CD4-positive, CD25-positive, alpha-beta regulatory T cell (primary cell): Measurements from ENCODE around the gene ASTL. TPM values are rescaled to one million over a fixed set of nuclear protein-coding genes. Genes with fewer than 3 reads are reported as not detected.
"Not testable (repeated sequence)": the region's sequence is repeated elsewhere in the genome, so short reads cannot be mapped to it uniquely, and the experiment has no call there.

Experiments
- ATAC-seq, 2 donors: fragments of 150-1000 bp; cut with Tn5 transposase; one replicate each; pipeline ENCODE4 v1.10.0; 2021; ENCODE audit warnings: low read depth in 2 of 2, moderate number of reproducible peaks in 2 of 2, moderate library complexity in 1 of 2
- DNase-seq, 3 donors: peaks; one replicate each; pipeline versions ENCODE4 v3.0.0 to v3.0.0-alpha.2; 2012 to 2022; ENCODE audit warnings: mixed read lengths in 1 of 3
- H3K27ac ChIP-seq: one replicate; pipeline ENCODE4 v1.7.0; 2013; ENCODE audit warnings: mild to moderate bottlenecking, low read length; ENCODE audit not compliant: insufficient read depth, poor library complexity, severe bottlenecking
- H3K27me3 ChIP-seq: one replicate; pipeline ENCODE4 v1.7.0; 2013; ENCODE audit warnings: low read length; ENCODE audit not compliant: control insufficient read depth, insufficient read depth
- H3K36me3 ChIP-seq: one replicate; pipeline ENCODE4 v1.7.0; 2013; ENCODE audit warnings: mild to moderate bottlenecking, low read length, moderate library complexity; ENCODE audit not compliant: control insufficient read depth, insufficient read depth
- H3K4me1 ChIP-seq: 2 replicates; pipeline ENCODE4 v1.7.0; 2013; ENCODE audit warnings: mild to moderate bottlenecking, low read length; ENCODE audit not compliant: insufficient read depth, control insufficient read depth, poor library complexity, severe bottlenecking
- H3K4me3 ChIP-seq: one replicate; pipeline ENCODE4 v1.7.0; 2013; ENCODE audit warnings: low read depth, mild to moderate bottlenecking, low read length, moderate library complexity
- H3K9me3 ChIP-seq, 2 experiments: 1 replicate in 1 of 2; 2 replicates in 1 of 2; pipeline ENCODE4 v1.7.0; 2013; ENCODE audit warnings: low read length in 2 of 2, mild to moderate bottlenecking in 1 of 2, moderate library complexity in 1 of 2; ENCODE audit not compliant: control insufficient read depth in 2 of 2
- H3K27ac Mint-ChIP-seq, 3 donors: one replicate each; pipeline ENCODE4 v1.8.0; 2020 to 2022; ENCODE audit warnings: mild to moderate bottlenecking in 3 of 3, mixed read lengths in 3 of 3, moderate library complexity in 2 of 3
- H3K27me3 Mint-ChIP-seq: one replicate; pipeline ENCODE4 v1.8.0; 2022; ENCODE audit warnings: mild to moderate bottlenecking, mixed read lengths
- H3K36me3 Mint-ChIP-seq: one replicate; pipeline ENCODE4 v1.8.0; 2020; ENCODE audit warnings: mixed read lengths
- H3K4me1 Mint-ChIP-seq, 4 donors: one replicate each; pipeline ENCODE4 v1.8.0; 2020 to 2022; ENCODE audit warnings: mixed read lengths in 4 of 4, mild to moderate bottlenecking in 1 of 4
- H3K4me3 Mint-ChIP-seq, 4 donors: one replicate each; pipeline ENCODE4 v1.8.0; 2020 to 2022; ENCODE audit warnings: mild to moderate bottlenecking in 4 of 4, mixed read lengths in 4 of 4, moderate library complexity in 3 of 4
- H3K9me3 Mint-ChIP-seq, 7 donors: one replicate each; pipeline ENCODE4 v1.8.0; 2020 to 2022; ENCODE audit warnings: mixed read lengths in 7 of 7, mild to moderate bottlenecking in 3 of 7, moderate library complexity in 2 of 7
- polyA plus RNA-seq, 4 donors: library from polyadenylated mRNA; unstranded; fragments of 300-500 nt; fragmentation: Illumina TruSeq; gene quantifications; one replicate each; pipeline ENCODE4 v1.2.3, GENCODE V29; 2021
- total RNA-seq: library from RNA; stranded (reverse); gene quantifications from one replicate; pipeline ENCODE4 v1.2.3, GENCODE V29; 2022

Gene ASTL
- total and polyA plus RNA-seq, 5 donors from 2014 or later, result 0.23 to 9.7 (median 0.39) TPM; not detected in 2

DNA sequence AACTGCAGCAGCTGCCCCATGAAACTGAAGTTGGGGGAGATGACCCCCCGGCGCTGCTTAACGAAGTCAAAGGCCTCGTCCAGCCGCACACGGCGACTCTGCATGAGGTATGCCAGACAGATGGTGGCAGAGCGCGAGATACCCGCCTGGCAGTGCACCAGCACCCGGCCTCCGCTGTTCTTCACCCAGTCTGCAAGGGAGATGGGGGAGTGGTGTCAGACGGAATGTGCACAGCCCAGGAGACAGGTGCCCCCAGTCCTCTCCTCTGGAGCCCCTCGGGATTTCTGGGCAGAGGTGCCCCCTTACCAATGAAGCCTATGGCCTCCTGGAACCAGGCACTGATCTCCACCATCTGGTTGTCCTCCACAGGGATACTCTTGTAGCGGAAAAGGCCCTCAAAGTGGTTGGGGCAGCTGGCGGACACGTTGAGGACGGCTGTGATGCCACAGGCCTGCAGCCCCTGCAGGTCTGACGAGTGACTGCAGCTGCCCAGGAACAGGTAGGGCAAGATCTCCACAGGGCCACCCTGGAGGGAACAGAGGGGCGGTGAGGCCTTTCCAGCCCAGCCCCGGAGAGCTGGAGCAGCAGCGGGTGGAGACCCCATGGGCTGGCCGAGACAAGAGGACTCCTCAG is 5.7 kb upstream of the ASTL start:
- Histone ChIP-seq H3K4me1 (peaks cover 66% of the 10 kb centered on the region), H3K36me3 (peaks cover 7% of the 10 kb centered on the region), H3K4me3 (peak overlapping the region; percentile 82), H3K9me3 (no peaks in the 10 kb centered on the region), H3K27ac (peak overlapping the region; percentile 100), H3K27me3 (no peaks in the 10 kb centered on the region)
- Mint-ChIP-seq H3K4me3 (peak overlapping the region; percentile 94 to 98 (median 96)), H3K36me3 (peaks cover 5% of the 10 kb centered on the region), H3K27me3 (peaks cover 14% of the 10 kb centered on the region), H3K9me3 (peaks cover 0 to 2% (median 0%) of the 10 kb centered on the region in 7 donors), H3K27ac (peak overlapping the region; percentile 91 to 98 (median 96)), H3K4me1 (peaks cover 17 to 71% (median 36%) of the 10 kb centered on the region in 4 donors)
- no peak for ATAC-seq
- peak in 2 of 3 donors; percentile 64 to 66 for DNase-seq

- H3K4me1 ChIP-seq, result peaks cover 67% of the 10 kb centered on the region
- H3K36me3 ChIP-seq, result peaks cover 7% of the 10 kb centered on the region
- peaks cover 5% of the 10 kb centered on the region for H3K36me3 Mint-ChIP-seq
These were observed 5.0 kb upstream of the ASTL start for GRCh38 chr2:96143231-96143847.

DNA sequence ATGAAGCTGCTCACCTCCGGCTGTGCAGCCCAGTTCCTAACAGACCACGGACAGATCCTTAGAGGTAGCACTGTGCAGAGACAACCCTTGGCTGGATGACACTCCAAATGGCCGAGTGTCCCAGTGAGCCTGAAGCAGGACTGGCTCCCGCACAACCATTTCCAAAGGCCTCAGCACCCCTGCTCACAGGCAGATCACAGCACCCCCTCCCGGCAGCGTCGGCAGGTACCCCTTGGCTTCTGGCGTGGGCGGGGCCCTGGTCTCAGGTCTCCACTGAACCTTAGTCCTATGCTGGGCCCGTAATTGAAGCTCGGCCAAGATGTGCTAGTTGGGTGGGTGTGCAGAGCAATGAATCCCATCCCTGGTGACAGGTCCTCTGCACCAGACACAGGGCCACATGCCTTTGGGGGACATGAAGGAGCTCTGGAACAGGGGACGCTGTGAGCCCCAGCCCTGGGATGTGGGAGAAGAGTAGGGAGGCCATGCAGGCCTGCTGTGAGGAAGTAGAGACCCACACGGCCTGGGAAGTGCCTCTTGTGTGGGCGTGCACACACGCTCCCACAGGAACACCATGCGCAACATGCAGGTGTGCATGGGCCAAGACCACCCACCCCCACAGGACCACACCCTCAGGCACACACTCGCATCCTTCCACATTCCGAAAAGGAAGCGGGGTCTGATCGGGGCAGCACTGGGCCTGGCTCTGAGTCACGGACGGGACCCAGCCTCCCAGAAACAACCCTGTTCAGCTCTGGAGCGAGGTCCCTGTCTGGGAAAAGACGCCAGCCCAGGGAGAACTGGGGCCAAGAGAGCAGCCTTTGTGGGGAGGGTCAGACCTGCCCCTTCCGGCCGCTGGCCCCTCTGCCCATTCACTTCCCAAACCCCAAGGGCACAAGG is 4.2 kb upstream of the ASTL start:
- Histone ChIP-seq H3K27me3 (no peaks in the 10 kb centered on the region), H3K27ac (peak overlapping the region; percentile 100), H3K36me3 (peaks cover 7% of the 10 kb centered on the region), H3K4me1 (peaks cover 58% of the 10 kb centered on the region), H3K9me3 (no peaks in the 10 kb centered on the region), H3K4me3 (peak overlapping the region; percentile 82)
- peaks cover 5% of the 10 kb centered on the region for H3K36me3 Mint-ChIP-seq
- peaks cover 13% of the 10 kb centered on the region for H3K27me3 Mint-ChIP-seq
- ATAC-seq, result no peak
- H3K4me1 Mint-ChIP-seq, result peaks cover 13 to 63% (median 29%) of the 10 kb centered on the region in 4 donors
- DNase-seq, result peak; percentile 61 to 81 (median 73)
- peak overlapping the region; percentile 94 to 98 (median 96) for H3K4me3 Mint-ChIP-seq
- peaks cover 0 to 2% (median 0%) of the 10 kb centered on the region in 7 donors for H3K9me3 Mint-ChIP-seq
- H3K27ac Mint-ChIP-seq, result peak overlapping the region; percentile 69 to 96 (median 94)

More at GRCh38 chr2:96143231-96143847, 5.0 kb upstream of the ASTL start:
- ATAC-seq (no peak), DNase-seq (peak in 1 of 3 donors; percentile 31)
- H3K27ac Mint-ChIP-seq, result peak overlapping the region; percentile 48 to 98 (median 96)
- Histone ChIP-seq H3K27me3 (no peaks in the 10 kb centered on the region), H3K27ac (peak overlapping the region; percentile 100), H3K9me3 (no peaks in the 10 kb centered on the region), H3K4me3 (peak overlapping the region; percentile 82)
- peak overlapping the region; percentile 94 to 98 (median 96) for H3K4me3 Mint-ChIP-seq
- peaks cover 16 to 70% (median 35%) of the 10 kb centered on the region in 4 donors for H3K4me1 Mint-ChIP-seq
- H3K9me3 Mint-ChIP-seq, result peaks cover 0 to 2% (median 0%) of the 10 kb centered on the region in 7 donors
- H3K27me3 Mint-ChIP-seq, result peaks cover 16% of the 10 kb centered on the region

- H3K9me3 Mint-ChIP-seq, H3K36me3 ChIP-seq, ATAC-seq, H3K9me3 ChIP-seq, H3K4me3 ChIP-seq, H3K27me3 ChIP-seq, DNase-seq, H3K36me3 Mint-ChIP-seq: not testable (repeated sequence)
- Histone ChIP-seq H3K4me1 (peaks cover 50% of the 10 kb centered on the region), H3K27ac (peak overlapping the region; percentile 100)
- peaks cover 13% of the 10 kb centered on the region for H3K27me3 Mint-ChIP-seq
- H3K27ac Mint-ChIP-seq, result peak overlapping the region in 2 of 3 donors; percentile 94 to 96
- peak overlapping the region; percentile 94 to 98 (median 96) for H3K4me3 Mint-ChIP-seq
- peaks cover 9 to 55% (median 24%) of the 10 kb centered on the region in 4 donors for H3K4me1 Mint-ChIP-seq
These were observed 3.3 kb upstream of the ASTL start for GRCh38 chr2:96141624-96141967.

GRCh38 chr2:96140941-96141623 is 2.8 kb upstream of the ASTL start:
- Histone ChIP-seq H3K36me3 (peaks cover 7% of the 10 kb centered on the region), H3K4me3 (no peak overlapping the region), H3K27ac (no peak overlapping the region), H3K9me3 (no peaks in the 10 kb centered on the region), H3K27me3 (no peaks in the 10 kb centered on the region), H3K4me1 (peaks cover 45% of the 10 kb centered on the region)
- H3K4me3 Mint-ChIP-seq, result peak overlapping the region in 2 of 4 donors; percentile 73 to 94
- no peak for ATAC-seq
- H3K9me3 Mint-ChIP-seq, result peaks cover 0 to 2% (median 0%) of the 10 kb centered on the region in 7 donors
- no peak for DNase-seq
- peaks cover 5% of the 10 kb centered on the region for H3K36me3 Mint-ChIP-seq
- peak overlapping the region in 1 of 3 donors; percentile 59 for H3K27ac Mint-ChIP-seq
- H3K4me1 Mint-ChIP-seq, result peaks cover 6 to 50% (median 22%) of the 10 kb centered on the region in 4 donors
- H3K27me3 Mint-ChIP-seq, result peaks cover 13% of the 10 kb centered on the region

DNA sequence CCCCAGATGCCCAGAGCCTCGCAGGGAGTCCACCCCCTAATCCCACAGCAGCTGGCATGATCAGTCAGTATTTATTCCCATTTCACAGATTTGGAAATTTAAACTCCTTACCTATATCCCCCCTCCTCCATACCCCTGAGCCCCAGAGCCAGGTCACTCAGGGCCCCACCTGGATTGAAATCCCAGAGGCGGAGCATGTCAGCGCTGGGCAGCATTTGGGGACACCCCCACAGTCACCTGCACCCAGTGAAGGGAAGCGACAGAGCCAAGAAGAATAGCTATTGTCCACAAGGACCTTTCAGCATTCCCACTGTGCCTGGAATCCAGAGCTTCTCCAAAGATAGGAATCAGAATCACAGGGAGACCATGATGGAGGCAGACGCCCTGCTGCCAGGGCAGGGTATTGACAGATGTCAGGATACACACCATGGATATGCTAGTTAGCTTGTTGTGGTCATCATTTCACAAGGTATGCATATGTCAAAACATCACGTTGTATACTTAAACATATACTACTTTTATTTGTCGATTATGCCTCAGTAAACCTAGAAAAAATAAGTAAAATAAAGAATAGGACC is 968 bp upstream of the ASTL start:
- no peak for DNase-seq
- H3K4me1 Mint-ChIP-seq, result peaks cover 6 to 39% (median 19%) of the 10 kb centered on the region in 4 donors

More for the DNA sequence above, 968 bp upstream of the ASTL start:
- Histone ChIP-seq H3K9me3 (no peaks in the 10 kb centered on the region), H3K36me3 (peaks cover 7% of the 10 kb centered on the region), H3K4me1 (peaks cover 34% of the 10 kb centered on the region), H3K27me3 (no peaks in the 10 kb centered on the region), H3K27ac (no peak overlapping the region), H3K4me3 (no peak overlapping the region)
- Mint-ChIP-seq H3K36me3 (peaks cover 15% of the 10 kb centered on the region), H3K4me3 (peak overlapping the region in 1 of 4 donors; percentile 66), H3K27me3 (peaks cover 11% of the 10 kb centered on the region), H3K27ac (no peak overlapping the region), H3K9me3 (peaks cover 0 to 1% (median 0%) of the 10 kb centered on the region in 7 donors)
- ATAC-seq, result no peak
